GM21526 (cell line): Measurements from ENCODE around the gene HSF2BP.
"Not testable (repeated sequence)": the region's sequence is repeated elsewhere in the genome, so short reads cannot be mapped to it uniquely, and the experiment has no call there.

ENCODE experiments used
- ATAC-seq: cut with Tn5 transposase; IDR thresholded peaks from one replicate; pipeline ENCODE4 v1.9.1; 2021; ENCODE audit warnings: moderate library complexity; ENCODE audit not compliant: unreplicated experiment, low FRiP score

Gene HSF2BP

GRCh38 chr21:43600642-43601402 lies 58.5 kb downstream of the HSF2BP start:
- ATAC-seq, result no peak

- ATAC-seq, result no peak
Measured at GRCh38 chr21:43599728-43600127, 59.6 kb downstream of the HSF2BP start.

- ATAC-seq, result no peak
Measured at GRCh38 chr21:43598416-43599120, 60.7 kb downstream of the HSF2BP start.

- no peak for ATAC-seq
Measured at GRCh38 chr21:43597540-43598250, 61.6 kb downstream of the HSF2BP start.

- no peak for ATAC-seq
Measured at GRCh38 chr21:43597052-43597451, 62.2 kb downstream of the HSF2BP start.

GRCh38 chr21:43596616-43597015 lies 62.7 kb downstream of the HSF2BP start:
- no peak for ATAC-seq

GRCh38 chr21:43595769-43596168 lies 63.5 kb downstream of the HSF2BP start:
- not testable (repeated sequence) for ATAC-seq

- no peak for ATAC-seq
Measured at GRCh38 chr21:43593078-43593477, 66.2 kb downstream of the HSF2BP start.

GRCh38 chr21:43591571-43591970 lies 67.7 kb downstream of the HSF2BP start:
- ATAC-seq, result no peak

- no peak for ATAC-seq
Measured at GRCh38 chr21:43590194-43590593, 69.1 kb downstream of the HSF2BP start.

- ATAC-seq, result no peak
Measured at GRCh38 chr21:43588957-43589356, 70.3 kb downstream of the HSF2BP start.

GRCh38 chr21:43585924-43586413 lies 73.3 kb downstream of the HSF2BP start:
- no peak for ATAC-seq

- no peak for ATAC-seq
Measured at GRCh38 chr21:43585514-43585913, 73.8 kb downstream of the HSF2BP start.

GRCh38 chr21:43581453-43581852 lies 77.8 kb downstream of the HSF2BP start:
- ATAC-seq, result no peak

GRCh38 chr21:43578677-43579303 lies 80.5 kb downstream of the HSF2BP start:
- ATAC-seq, result no peak

- no peak for ATAC-seq
Measured at GRCh38 chr21:43575473-43575844, 83.8 kb downstream of the HSF2BP start.

GRCh38 chr21:43574741-43575472 lies 84.4 kb downstream of the HSF2BP start:
- no peak for ATAC-seq

- ATAC-seq, result no peak
Measured at GRCh38 chr21:43573921-43574320, 85.4 kb downstream of the HSF2BP start.

GRCh38 chr21:43572446-43572845 lies 86.8 kb downstream of the HSF2BP start:
- no peak for ATAC-seq

GRCh38 chr21:43571976-43572375 lies 87.3 kb downstream of the HSF2BP start:
- no peak for ATAC-seq
